Measurements from ENCODE around the gene OSBPL2. TPM values are rescaled to one million over a fixed set of nuclear protein-coding genes. Genes with fewer than 3 reads are reported as not detected.

Gene OSBPL2
- total RNA-seq, 4 donors from 2014 or later, result 23.1 to 31.6 (median 27.1) TPM

DNA sequence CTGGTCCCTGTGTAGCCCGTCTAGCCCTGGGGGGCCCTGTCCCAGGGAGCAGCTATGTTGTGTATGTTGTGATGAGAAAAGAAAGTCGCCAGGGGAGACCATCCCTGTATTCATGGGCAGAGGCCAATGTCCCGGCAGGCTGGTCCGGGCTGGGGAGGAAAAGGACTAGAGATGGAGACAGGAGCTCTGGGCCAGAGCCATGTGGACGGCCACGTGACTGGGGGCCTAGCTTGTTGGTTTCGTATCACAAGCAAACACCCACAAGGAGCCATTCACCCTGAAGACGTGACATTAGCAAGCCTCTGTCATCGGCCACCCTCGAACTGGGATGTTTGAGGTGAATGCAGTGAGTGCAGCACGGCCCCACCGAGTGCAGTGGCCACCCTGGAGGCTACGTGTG lies 15.3 kb upstream of the OSBPL2 start:
- no peak overlapping the region for H3K27ac ChIP-seq
- no peak overlapping the region for H3K4me3 ChIP-seq
- WGBS, 2 donors, result 76 to 85% methylated on average over 7 to 11 of the region's 13 CpGs
- no peaks in the 10 kb centered on the region for H3K9me3 ChIP-seq
- DNase-seq (ENCODE audit: low spot score in 2 of 2), result no peak
- peaks cover 0 to 19% (median 4%) of the 10 kb centered on the region in 4 donors for H3K4me1 ChIP-seq
- TF ChIP-seq EP300 (IDR thresholded peaks at IDR 0.05) (no peak), POLR2A (IDR thresholded peaks at IDR 0.05) (no peak), CTCF (IDR thresholded peaks at IDR 0.05) (no peak)
- no peaks in the 10 kb centered on the region for H3K36me3 ChIP-seq
- peaks cover 0 to 95% of the 10 kb centered on the region in 2 donors for H3K27me3 ChIP-seq

GRCh38 chr20:62223571-62223970 lies 14.8 kb upstream of the OSBPL2 start:
- Histone ChIP-seq H3K27me3 (peaks cover 0 to 94% of the 10 kb centered on the region in 2 donors), H3K27ac (no peak overlapping the region), H3K36me3 (no peaks in the 10 kb centered on the region), H3K9me3 (no peaks in the 10 kb centered on the region), H3K4me3 (no peak overlapping the region), H3K4me1 (peaks cover 0 to 19% (median 4%) of the 10 kb centered on the region in 4 donors)
- WGBS, 2 donors, result 79% methylated on average over 9 of the region's 9 CpGs; no CpG with 5 or more reads in 1 of the 2 donors
- no peak for TF ChIP-seq POLR2A (IDR thresholded peaks at IDR 0.05)
- no peak for TF ChIP-seq CTCF (IDR thresholded peaks at IDR 0.05)
- TF ChIP-seq EP300 (IDR thresholded peaks at IDR 0.05), result no peak
- no peak for DNase-seq (ENCODE audit: low spot score in 2 of 2)

DNA sequence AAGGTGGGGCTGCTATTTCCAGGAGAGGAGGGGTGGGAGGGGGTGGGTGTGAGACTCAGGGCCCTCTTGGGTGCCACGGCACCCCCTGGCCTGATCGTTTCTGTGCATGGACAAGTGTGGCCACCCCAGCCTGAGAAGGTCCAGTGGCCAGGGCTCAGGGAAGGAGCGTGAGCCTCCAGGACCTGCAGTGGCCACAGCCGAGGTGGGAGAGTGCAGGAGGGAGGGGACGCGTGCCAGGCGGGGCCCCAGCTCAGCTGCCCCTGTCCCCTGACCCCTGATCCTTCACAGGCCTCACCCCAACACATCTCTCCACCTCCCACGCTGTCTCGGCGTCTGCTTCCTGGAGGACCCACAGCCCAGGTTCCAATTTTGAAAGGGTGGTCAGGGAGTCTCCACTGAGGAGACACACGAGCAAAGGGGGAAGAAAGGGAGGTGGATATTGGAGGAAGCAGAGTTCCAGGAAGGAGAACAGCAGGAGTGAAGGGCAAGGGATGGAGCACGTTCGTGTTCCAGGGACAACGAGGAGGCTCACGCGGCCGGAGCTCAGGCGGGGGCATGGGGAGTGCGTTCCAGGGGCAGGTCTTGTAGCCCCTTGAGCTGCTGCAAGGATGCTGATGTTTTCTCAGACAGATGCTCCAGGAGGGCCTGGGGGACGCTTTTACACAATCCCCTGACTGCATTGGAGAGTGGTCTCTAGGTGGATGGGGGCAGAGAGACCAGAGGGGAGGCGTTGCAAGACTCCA lies 14.0 kb upstream of the OSBPL2 start:
- Histone ChIP-seq H3K9me3 (no peaks in the 10 kb centered on the region), H3K4me3 (no peak overlapping the region), H3K27ac (no peak overlapping the region), H3K36me3 (no peaks in the 10 kb centered on the region), H3K4me1 (peaks cover 0 to 13% (median 4%) of the 10 kb centered on the region in 4 donors), H3K27me3 (peaks cover 0 to 91% of the 10 kb centered on the region in 2 donors)
- no peak for DNase-seq (ENCODE audit: low spot score in 2 of 2)
- no peak for TF ChIP-seq EP300 (IDR thresholded peaks at IDR 0.05)
- TF ChIP-seq CTCF (IDR thresholded peaks at IDR 0.05), result no peak
- no peak for TF ChIP-seq POLR2A (IDR thresholded peaks at IDR 0.05)
- 53 to 63% methylated on average over 18 to 21 of the region's 21 CpGs for WGBS, 2 donors

- no peak for DNase-seq (ENCODE audit: low spot score in 2 of 2)
- TF ChIP-seq CTCF (IDR thresholded peaks at IDR 0.05) (no peak), POLR2A (IDR thresholded peaks at IDR 0.05) (no peak), EP300 (IDR thresholded peaks at IDR 0.05) (no peak)
- H3K27me3 ChIP-seq, result peaks cover 0 to 89% of the 10 kb centered on the region in 2 donors
Measured at GRCh38 chr20:62225026-62225425, 13.3 kb upstream of the OSBPL2 start.

DNA sequence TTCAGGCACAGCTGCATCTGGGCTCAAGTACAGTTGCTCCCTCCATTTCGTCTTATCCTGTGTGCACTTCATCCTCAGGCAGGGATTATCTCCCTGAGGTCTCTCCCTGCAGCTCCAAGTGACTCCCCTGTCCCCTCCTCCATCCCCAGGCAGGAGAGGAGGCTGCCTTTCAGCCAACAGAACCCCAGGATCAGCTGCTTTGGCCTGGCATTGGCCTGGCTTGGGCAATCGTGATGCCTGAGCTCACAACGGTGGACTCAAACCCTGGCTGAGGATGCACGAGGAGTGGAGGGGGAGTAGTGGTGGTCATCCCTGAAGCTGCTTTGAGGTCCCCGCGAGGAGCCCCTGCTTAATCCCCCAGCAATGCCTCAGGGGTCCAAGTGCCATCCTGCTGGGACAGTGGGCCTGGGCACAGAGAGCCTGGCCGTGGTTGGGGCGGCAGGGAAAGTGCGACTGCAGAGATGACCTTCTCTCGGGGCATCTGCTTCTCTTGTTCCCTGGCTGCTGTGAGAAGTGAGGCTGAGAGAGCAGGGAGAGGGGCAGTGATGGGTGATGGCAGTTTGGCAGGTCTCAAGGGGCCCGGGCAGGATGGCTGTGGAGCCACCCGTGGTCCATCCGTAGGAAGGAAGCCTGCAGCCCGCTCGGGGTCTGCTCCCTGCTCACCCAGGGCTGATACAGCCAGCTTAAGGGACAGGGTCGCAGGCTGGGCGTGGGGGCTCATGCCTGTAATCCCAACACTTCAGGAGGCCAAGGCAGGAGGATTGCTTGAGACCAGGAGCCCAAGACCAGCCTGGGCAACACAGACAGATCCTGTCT lies 12.3 kb upstream of the OSBPL2 start:
- no peak overlapping the region for H3K4me3 ChIP-seq
- no peaks in the 10 kb centered on the region for H3K36me3 ChIP-seq
- H3K27ac ChIP-seq, result no peak overlapping the region
- peaks cover 0 to under 1% (median 0%) of the 10 kb centered on the region in 4 donors for H3K4me1 ChIP-seq
- WGBS, 2 donors, result 81 to 86% methylated on average over 15 to 17 of the region's 17 CpGs
- peaks cover 0 to 90% of the 10 kb centered on the region in 2 donors for H3K27me3 ChIP-seq
- no peaks in the 10 kb centered on the region for H3K9me3 ChIP-seq
- TF ChIP-seq EP300 (IDR thresholded peaks at IDR 0.05), result no peak
- TF ChIP-seq POLR2A (IDR thresholded peaks at IDR 0.05), result no peak
- no peak for TF ChIP-seq CTCF (IDR thresholded peaks at IDR 0.05)
- no peak for DNase-seq (ENCODE audit: low spot score in 2 of 2)

More at GRCh38 chr20:62225026-62225425, 13.3 kb upstream of the OSBPL2 start:
- Histone ChIP-seq H3K27ac (no peak overlapping the region), H3K4me1 (peaks cover 0 to 9% (median 2%) of the 10 kb centered on the region in 4 donors), H3K4me3 (no peak overlapping the region), H3K36me3 (no peaks in the 10 kb centered on the region), H3K9me3 (no peaks in the 10 kb centered on the region)
- 83 to 85% methylated on average over 13 of the region's 13 CpGs for WGBS, 2 donors
